RCC 7860 (cell line): ENCODE measurements around the gene FBXL15.
A peak's percentile ranks its signal among the peaks of the same experiment; 100 is the strongest.

Experiments
- DNase-seq: peaks from one replicate; pipeline ENCODE4 v3.0.0-alpha.2; 2015; ENCODE audit warnings: low spot score
- FAIRE-seq: peaks from 2 replicates; lab custom pipeline; 2012; peaks lifted over from hg19 to GRCh38; lab: Jason Lieb, UNC

FBXL15 gene

GRCh38 chr10:102409604-102410428 lies 10.8 kb upstream of the FBXL15 start:
- DNase-seq (no peak), FAIRE-seq (no peak)

GRCh38 chr10:102410429-102411073 lies 10.1 kb upstream of the FBXL15 start:
- DNase-seq (no peak), FAIRE-seq (no peak)

DNA sequence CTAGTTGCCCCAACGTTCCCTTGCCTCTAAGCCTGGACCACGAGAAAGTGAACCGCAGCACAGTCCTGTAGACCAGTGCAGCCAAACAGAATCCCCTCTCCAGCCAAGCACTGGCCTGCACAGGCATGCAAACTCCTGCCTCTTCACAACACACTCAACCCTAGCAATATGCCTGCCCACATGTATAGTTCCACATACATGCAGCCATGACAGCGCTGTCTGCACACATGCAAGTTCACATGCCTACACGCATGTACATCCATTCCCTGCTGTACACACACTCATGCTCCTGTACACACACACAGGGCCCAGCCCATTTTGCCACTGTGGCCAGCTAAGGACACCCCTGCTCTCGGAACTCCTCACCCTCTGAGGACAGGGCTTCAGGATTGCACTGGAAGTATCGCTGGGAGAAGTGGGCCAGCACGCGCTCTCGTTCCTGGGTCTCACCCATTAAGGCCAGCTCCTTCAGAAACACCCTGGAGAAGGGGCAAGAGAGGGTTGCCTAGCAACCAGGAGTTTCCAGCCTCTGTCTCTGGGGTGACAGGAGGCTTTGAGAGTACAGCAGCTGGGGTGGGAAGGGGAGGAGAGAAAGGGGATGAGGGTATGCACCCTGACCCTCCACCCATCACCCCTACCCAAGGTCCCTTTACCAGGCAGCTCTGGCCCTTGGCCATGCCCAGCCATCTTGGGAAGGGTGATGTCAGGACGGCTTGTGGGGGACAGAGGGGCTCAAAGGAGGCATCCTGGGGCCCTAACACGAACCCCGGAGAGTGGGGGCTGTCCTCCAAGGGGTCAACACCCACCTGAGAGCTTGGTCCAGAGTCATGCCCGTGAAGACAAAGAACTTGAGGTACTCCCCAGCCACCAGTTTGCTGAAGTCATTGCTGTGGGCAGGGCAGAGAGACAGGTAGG lies 9.0 kb upstream of the FBXL15 start:
- no peak for DNase-seq
- FAIRE-seq: no peak

DNA sequence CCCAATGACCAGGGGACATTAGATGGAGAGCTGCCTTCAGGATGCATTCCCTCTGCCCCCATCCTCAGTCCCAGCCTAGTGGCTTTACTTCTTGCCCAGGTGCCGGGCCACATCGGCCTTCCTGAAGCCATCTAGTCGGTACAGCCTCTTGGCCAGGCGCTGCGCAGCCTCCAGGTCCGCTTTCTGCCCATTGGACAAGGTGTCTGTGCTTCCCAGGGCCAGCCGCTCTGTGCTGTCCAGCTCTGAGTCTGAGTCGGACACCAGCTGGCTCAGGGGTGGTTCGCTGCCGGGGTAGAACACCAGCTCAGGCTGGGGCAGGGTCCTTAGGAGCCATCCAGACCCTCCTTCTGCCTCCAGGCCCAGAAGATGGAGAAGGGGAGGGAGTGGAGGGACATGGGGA lies 8.3 kb upstream of the FBXL15 start:
- FAIRE-seq (no peak), DNase-seq (no peak)

DNA sequence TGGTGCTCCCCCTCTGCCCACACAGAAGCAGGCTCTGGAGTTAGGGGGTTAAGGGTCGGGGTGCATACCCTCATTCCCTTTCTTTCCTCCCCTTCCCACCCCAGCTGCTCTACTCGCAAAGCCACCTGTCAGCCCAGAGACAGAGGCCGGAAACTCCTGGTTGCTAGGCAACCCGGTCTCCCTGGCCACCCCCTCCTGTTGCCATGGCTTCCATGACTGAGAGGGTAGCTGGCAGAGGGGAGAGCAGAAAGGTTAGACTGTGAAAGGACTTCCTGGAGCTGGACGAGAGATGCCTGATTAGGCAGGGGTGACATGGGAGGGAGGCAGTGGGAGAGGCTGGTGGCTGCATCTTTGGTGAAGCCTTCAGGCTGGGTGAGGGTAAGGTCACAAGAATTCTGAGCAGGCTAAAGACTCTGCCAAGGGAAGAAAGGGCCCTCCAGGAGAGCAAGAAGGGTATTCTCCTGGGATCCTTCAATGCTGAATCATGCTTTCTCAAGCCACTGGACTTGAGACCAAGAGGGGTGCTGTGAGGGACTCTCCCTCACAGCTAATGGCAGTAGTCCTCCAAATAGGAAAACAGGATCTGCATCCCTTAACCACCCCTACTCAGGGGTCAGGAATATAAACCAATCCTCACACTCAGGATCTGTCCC lies 7.5 kb upstream of the FBXL15 start:
- DNase-seq (peak; percentile 47), FAIRE-seq (no peak)

DNA sequence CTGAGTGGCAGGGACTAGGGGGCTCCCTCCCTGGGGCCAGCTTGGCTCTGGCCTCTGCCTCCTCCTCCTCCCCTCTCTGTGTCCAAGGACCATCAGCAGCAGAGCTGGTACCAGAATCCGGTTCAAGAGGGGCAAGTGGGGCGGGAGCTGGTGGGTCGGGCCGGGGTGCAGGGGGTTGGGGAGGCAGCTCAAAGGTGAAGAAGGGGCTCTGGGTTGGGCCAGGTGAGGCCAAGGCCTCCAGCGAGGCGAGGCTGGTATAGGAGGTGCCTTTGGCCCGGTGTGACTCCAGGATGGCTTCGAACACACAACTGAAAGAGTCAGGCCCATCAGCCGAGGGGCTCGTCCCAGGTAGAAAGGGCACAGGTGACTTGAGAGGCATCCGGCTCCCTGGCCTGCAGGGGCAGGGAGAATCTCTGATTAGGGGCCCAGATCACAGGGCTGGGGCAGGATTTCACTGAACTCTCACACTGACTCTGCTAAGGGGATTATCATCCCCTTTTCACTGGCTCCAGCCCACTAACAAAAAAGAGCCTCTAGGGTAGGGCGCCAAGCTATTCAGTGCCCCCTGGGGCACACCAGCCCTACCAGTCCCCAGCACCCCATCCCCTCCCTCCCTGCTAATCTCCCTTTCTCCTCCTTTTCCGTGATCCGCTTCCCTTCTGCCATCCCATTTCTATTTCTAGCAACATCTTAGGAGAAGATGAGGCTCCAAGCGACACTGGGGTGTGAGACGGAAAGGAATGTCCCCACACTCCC lies 6.7 kb upstream of the FBXL15 start:
- FAIRE-seq (no peak), DNase-seq (no peak)

DNA sequence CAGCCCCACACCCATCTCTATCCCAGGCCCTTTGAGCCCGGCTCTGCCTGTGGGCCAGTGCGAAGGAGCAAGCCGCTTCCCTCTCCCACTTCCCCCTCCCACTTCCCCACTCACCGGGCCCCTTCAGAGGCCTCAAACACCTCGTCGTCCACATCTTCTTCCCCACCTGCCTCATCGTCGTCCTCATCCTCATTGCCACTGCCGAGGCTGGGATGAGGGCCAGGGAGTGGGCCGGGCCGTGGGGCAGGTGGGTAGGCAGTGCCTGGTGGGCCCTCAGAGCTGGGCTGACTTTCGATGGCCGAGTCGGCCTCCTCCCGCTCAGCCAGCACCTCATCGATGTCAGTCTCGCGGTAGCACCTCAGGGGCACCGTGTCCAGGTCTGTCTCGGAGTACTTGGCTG lies 5.9 kb upstream of the FBXL15 start:
- FAIRE-seq (no peak), DNase-seq (no peak)

DNA sequence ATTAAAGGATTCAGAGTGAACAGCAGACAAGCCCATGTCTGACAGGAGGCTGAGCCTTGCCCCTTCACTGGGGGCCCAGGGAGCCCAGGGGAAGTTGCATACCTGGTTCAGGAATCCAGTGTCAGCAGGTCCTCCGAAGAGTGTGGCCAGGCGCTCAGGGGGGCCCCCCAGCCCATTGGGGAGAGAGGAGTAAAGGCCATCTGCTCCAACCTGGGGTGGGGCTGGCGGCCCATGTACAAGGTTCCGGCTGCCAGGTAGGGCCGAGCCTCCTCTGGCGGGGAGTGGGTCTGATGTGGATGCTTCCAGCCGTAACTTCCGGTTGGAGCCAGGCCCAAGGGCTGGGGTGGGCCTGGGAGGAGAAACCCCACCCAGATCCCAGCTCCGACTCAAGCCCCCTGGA lies 4.4 kb upstream of the FBXL15 start:
- FAIRE-seq: no peak
- no peak for DNase-seq

GRCh38 chr10:102416695-102417094 lies 3.9 kb upstream of the FBXL15 start:
- DNase-seq: no peak
- FAIRE-seq: no peak

DNA sequence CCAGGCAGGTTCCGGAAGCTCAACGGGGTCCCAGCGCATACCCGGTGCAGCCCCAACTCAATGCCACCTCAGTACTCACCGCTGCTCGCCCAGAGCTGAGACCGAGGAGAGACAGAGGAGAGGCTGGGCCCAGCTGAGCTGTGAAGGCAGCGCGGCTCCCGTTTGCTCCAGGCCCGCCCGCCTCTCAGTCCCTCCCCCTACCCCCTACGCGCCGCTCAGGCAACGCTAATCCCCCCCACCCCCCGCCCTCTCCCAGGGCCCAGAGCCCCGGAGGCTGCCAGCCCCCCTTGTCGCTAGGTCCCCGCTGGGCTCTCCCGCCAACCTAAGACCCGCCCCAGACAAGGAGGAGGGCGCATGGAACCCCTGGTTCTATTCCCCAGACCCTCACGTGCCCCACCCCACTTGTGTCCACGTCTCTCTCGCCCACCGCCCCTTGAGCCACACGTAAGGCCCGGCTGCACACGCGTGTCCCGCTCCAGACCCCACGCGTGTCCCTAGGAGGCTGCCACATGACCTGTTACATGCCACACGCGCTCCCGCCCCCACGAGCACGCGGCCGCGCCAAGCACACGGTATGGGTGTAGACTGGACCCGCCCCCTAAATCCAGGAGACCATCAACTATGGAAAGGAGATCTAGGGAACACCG lies 1.9 kb upstream of the FBXL15 start, which contains the start of gene PSD:
Gene PSD, minus strand, starts transcription at position 164 of the 647 bp plus-strand sequence. CDS start 1,747 bp downstream, outside the sequence.
- DNase-seq (no peak), FAIRE-seq (no peak)

- FAIRE-seq (no peak), DNase-seq (no peak)
These were observed 1.1 kb upstream of the FBXL15 start for GRCh38 chr10:102419269-102420180.

GRCh38 chr10:102420181-102420713 lies 389 bp upstream of the FBXL15 start:
- no peak for DNase-seq

DNA sequence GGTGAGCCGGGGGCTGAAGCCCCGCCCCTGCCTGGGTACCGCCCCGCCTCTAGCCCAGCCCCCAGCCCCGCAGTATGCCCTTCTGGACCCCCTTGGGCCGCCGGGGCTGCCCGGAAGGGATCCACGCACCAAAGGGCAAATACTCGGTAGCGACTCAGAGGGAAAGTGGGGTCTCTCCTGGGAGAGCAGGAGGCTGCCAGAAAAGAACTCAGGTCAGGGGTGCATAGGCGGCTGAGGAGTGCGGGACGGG lies 796 bp downstream of the FBXL15 start:
- DNase-seq: no peak
- FAIRE-seq: no peak

More at GRCh38 chr10:102420181-102420713, 389 bp upstream of the FBXL15 start:
- FAIRE-seq: no peak

GRCh38 chr10:102421757-102422512 lies 1.3 kb downstream of the FBXL15 start:
- no peak for DNase-seq
- FAIRE-seq: no peak

- no peak for FAIRE-seq
- DNase-seq: peak; percentile 70
These were observed 2.0 kb downstream of the FBXL15 start for GRCh38 chr10:102422545-102423129.

GRCh38 chr10:102423372-102423968 lies 2.8 kb downstream of the FBXL15 start:
- DNase-seq: no peak
- FAIRE-seq: no peak

DNA sequence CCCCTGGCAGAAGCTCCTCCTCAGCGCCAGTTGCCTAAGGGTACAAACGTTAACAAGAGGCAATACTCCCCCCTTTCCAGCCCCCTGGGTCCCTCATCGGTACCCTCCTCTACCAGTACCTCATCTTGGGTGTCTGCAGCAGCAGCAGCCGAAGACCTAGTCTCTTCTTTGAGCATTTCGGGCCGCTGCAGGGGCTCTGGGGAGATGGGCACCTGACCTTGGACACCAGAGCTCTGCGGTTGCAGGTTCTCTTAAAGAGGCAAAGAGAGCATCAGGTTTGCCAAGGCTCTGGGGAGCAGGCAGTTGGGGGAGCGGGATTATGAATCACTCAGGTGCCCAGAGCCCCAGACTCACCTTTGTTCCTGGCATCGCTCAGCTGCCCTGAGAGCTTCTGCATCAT lies 3.5 kb downstream of the FBXL15 start:
- DNase-seq: no peak
- no peak for FAIRE-seq
